Endothelial cell of umbilical vein (primary cell): ENCODE measurements around the gene SLC25A38. TPM values are rescaled to one million over a fixed set of nuclear protein-coding genes. Genes with fewer than 3 reads are reported as not detected.

ENCODE experiments used
- BruUV-seq: library from RNA; stranded (reverse); fragments of 400-500 nt; replicated peaks from 2 replicates; lab custom pipeline; 2021; lab: Mats Ljungman, UMichigan
- CTCF ChIA-PET: fragments of 300-600, 350-600 bp; sonication (Branson Sonifier 250); formaldehyde crosslinking; loops from one replicate; lab custom pipeline; 2021; ENCODE audit warnings: antibody characterized with exemption, inconsistent platforms; lab: Charles Lee
- POLR2A ChIA-PET: fragments of 300-600, 350-600 bp; sonication (Branson Sonifier 250); formaldehyde crosslinking; loops from one replicate; lab custom pipeline; 2021; ENCODE audit warnings: antibody characterized with exemption, inconsistent platforms; lab: Charles Lee
- DNase-seq: peaks from one replicate; pipeline ENCODE4 v3.0.0-alpha.2; 2011; ENCODE audit warnings: low read depth, low spot score
- FAIRE-seq: peaks from 2 replicates; lab custom pipeline; 2011; peaks lifted over from hg19 to GRCh38; lab: Jason Lieb, UNC
- H2AFZ ChIP-seq: 2 replicates; pipeline ENCODE4 v1.6.0; 2012; ENCODE audit warnings: low read depth, low read length, control low read depth, inconsistent platforms
- H3K27ac ChIP-seq: 2 replicates; pipeline ENCODE4 v1.5.1; 2011; ENCODE audit warnings: low read depth, mild to moderate bottlenecking, control low read depth, low read length, moderate library complexity; ENCODE audit not compliant: insufficient read depth
- H3K27me3 ChIP-seq, 2 experiments: 2 replicates each; pipeline versions ENCODE4 v1.6.0 to v1.6.1; 2011; ENCODE audit warnings: low read length in 2 of 2, mixed read lengths in 1 of 2; ENCODE audit not compliant: control insufficient read depth in 2 of 2, insufficient read depth in 2 of 2
- H3K36me3 ChIP-seq, 2 experiments: 2 replicates in 1 of 2; 3 replicates in 1 of 2; pipeline ENCODE4 v1.5.1; 2011; ENCODE audit warnings: low read length in 2 of 2, mild to moderate bottlenecking in 1 of 2, moderate library complexity in 1 of 2; ENCODE audit not compliant: control insufficient read depth in 2 of 2, insufficient read depth in 2 of 2; ENCODE audit errors: extremely low read depth in 1 of 2
- H3K4me1 ChIP-seq: 3 replicates; pipeline ENCODE4 v1.5.1; 2011; ENCODE audit warnings: mild to moderate bottlenecking, low read length; ENCODE audit not compliant: control insufficient read depth, insufficient read depth; ENCODE audit errors: extremely low read depth
- H3K4me2 ChIP-seq: 2 replicates; pipeline ENCODE4 v1.6.1; 2011; ENCODE audit warnings: low read length, control low read depth, mixed read lengths; ENCODE audit not compliant: insufficient read depth
- H3K4me3 ChIP-seq, 3 experiments: fragments of 200-600 bp in 1 of 3; sonication (generic), shearing (Covaris generic) in 1 of 3; replicated peaks in 1 of 3; 2 replicates each; pipeline ENCODE4 v1.5.1; 2011 to 2016; ENCODE audit warnings: control low read depth in 3 of 3, low read length in 3 of 3, mild to moderate bottlenecking in 2 of 3, inconsistent platforms in 1 of 3, low read depth in 1 of 3, moderate library complexity in 1 of 3; ENCODE audit not compliant: insufficient read depth in 1 of 3
- H3K79me2 ChIP-seq: 2 replicates; pipeline ENCODE4 v1.6.0; 2012; ENCODE audit warnings: low read length, inconsistent platforms; ENCODE audit not compliant: control insufficient read depth, insufficient read depth
- H3K9ac ChIP-seq: replicated peaks from 2 replicates; pipeline ENCODE3; 2011; ENCODE audit warnings: low read length, control low read depth; ENCODE audit not compliant: insufficient read depth; ENCODE audit errors: extremely low read depth
- H3K9me1 ChIP-seq: replicated peaks from 3 replicates; pipeline ENCODE4 v1.6.0; 2011; ENCODE audit warnings: mild to moderate bottlenecking, low read length; ENCODE audit not compliant: control insufficient read depth, insufficient read depth; ENCODE audit errors: extremely low read depth
- H3K9me3 ChIP-seq: replicated peaks from 2 replicates; pipeline ENCODE4 v1.5.1; 2012; ENCODE audit warnings: low read length, inconsistent platforms; ENCODE audit not compliant: control insufficient read depth, insufficient read depth
- H4K20me1 ChIP-seq: replicated peaks from 2 replicates; pipeline ENCODE3; 2011; ENCODE audit warnings: mild to moderate bottlenecking, low read length; ENCODE audit not compliant: control insufficient read depth, insufficient read depth; ENCODE audit errors: extremely low read depth
- EZH2 ChIP-seq: IDR thresholded peaks from 2 replicates; pipeline ENCODE4 v1.6.1; 2012; ENCODE audit warnings: borderline replicate concordance, low read depth, mild to moderate bottlenecking, moderate library complexity, low read length, inconsistent platforms; ENCODE audit not compliant: severe bottlenecking
- FOS ChIP-seq: IDR thresholded peaks from 2 replicates; pipeline ENCODE4 v1.6.1; 2011; ENCODE audit warnings: mild to moderate bottlenecking, low read length, moderate library complexity, borderline replicate concordance; ENCODE audit not compliant: insufficient read depth
- GATA2 ChIP-seq: IDR thresholded peaks from 2 replicates; pipeline ENCODE4 v1.7.0; 2011; ENCODE audit warnings: low read depth, mild to moderate bottlenecking, moderate library complexity, mixed read lengths, low read length; ENCODE audit not compliant: insufficient read length, insufficient read depth
- JUN ChIP-seq: IDR thresholded peaks from 2 replicates; pipeline ENCODE4 v1.6.1; 2011; ENCODE audit warnings: borderline replicate concordance, low read depth; ENCODE audit not compliant: insufficient read length, insufficient read depth
- MAX ChIP-seq: IDR thresholded peaks from 2 replicates; pipeline ENCODE4 v1.6.1; 2011; ENCODE audit not compliant: insufficient read depth, insufficient read length
- MYC ChIP-seq: IDR thresholded peaks from one replicate; pipeline ENCODE4 v1.6.1; 2011; ENCODE audit warnings: mild to moderate bottlenecking, low read depth, low read length
- POLR2A ChIP-seq: IDR thresholded peaks from 2 replicates; pipeline ENCODE4 v1.6.1; 2012; ENCODE audit warnings: low read depth, mild to moderate bottlenecking, control low read depth, low read length
- POLR2AphosphoS5 ChIP-seq: IDR thresholded peaks from 2 replicates; pipeline ENCODE4 v1.6.1; 2012; ENCODE audit warnings: low read depth, mild to moderate bottlenecking, control low read depth, low read length, moderate library complexity; ENCODE audit not compliant: insufficient read depth
- dilution Hi-C: fragments of 300-500 bp; cut with MboI; formaldehyde crosslinking; loops from one replicate; pipeline ENCODE4 v1.15.0; 2019; ENCODE audit warnings: low sequenced_read_pairs; ENCODE audit not compliant: extremely low pct_ligation_motif_present
- intact Hi-C: fragments of 100-400 bp; cut with micrococcal nuclease; formaldehyde crosslinking; loops from one replicate; pipeline ENCODE4 v1.10.0; 2022
- polyA plus RNA-seq, 4 experiments: library from polyadenylated mRNA; depleted of rRNA in 3 of 4; stranded (reverse) in 3 of 4; unstranded in 1 of 4; fragments of >200 nt; gene quantifications; 2 replicates each; pipeline versions ENCODE4 v1.2.1 to v1.2.3, GENCODE V29; 2011 to 2012; ENCODE audit warnings: missing spikeins in 1 of 4
- total RNA-seq: library from RNA; stranded (reverse); gene quantifications from 2 replicates; pipeline ENCODE4 v1.2.3, GENCODE V29; 2021
- TF ChIP-seq, protein P1 (sequence below), 2 donors: IDR thresholded peaks; 1 replicate in 1 of 2; 2 replicates in 1 of 2; pipeline ENCODE4 v1.5.1; 2011; ENCODE audit warnings: low read length in 2 of 2, mild to moderate bottlenecking in 2 of 2, moderate library complexity in 2 of 2, control low read depth in 1 of 2, inconsistent platforms in 1 of 2, low read depth in 1 of 2; ENCODE audit not compliant: insufficient read depth in 1 of 2; ENCODE audit errors: extremely low read depth in 1 of 2

Gene SLC25A38
- total and polyA plus RNA-seq, 2 donors (not counting 3 experiments of a cell fraction or from before 2014, with no cell fraction given): 20.0 to 31.1 TPM

- POLR2A ChIA-PET: no interaction called here
- H3K27ac ChIP-seq: no peak overlapping the region
- no TSS peak for BruUV-seq
- CTCF ChIA-PET: no interaction called here
- peaks cover 15% of the 10 kb centered on the region for H4K20me1 ChIP-seq
- H3K4me1 ChIP-seq: peaks cover 3% of the 10 kb centered on the region
- peaks cover 37% of the 10 kb centered on the region for H3K79me2 ChIP-seq
- H2AFZ ChIP-seq: no peak overlapping the region
- H3K9me1 ChIP-seq: no peaks in the 10 kb centered on the region
- H3K4me3 ChIP-seq: no peak overlapping the region
- dilution Hi-C loops: no loop called here
- no peaks in the 10 kb centered on the region for H3K27me3 ChIP-seq
- intact Hi-C loops: loop anchor here (10.0 kb wide), 1 partner anchor 1067 kb away; the partner anchor contains the start of gene RPL14
- TF ChIP-seq GATA2 (no peak), MYC (no peak)
- H3K9me3 ChIP-seq: no peaks in the 10 kb centered on the region
- DNase-seq: no peak
- FAIRE-seq: no peak
- H3K4me2 ChIP-seq: no peak overlapping the region
- H3K36me3 ChIP-seq: peaks cover 7 to 8% of the 10 kb centered on the region in 2 experiments
- H3K9ac ChIP-seq: no peak overlapping the region
These were observed 5.0 kb downstream of the SLC25A38 start for GRCh38 chr3:39388153-39388552.

- H3K9ac ChIP-seq: no peak overlapping the region
- no peaks in the 10 kb centered on the region for H3K9me3 ChIP-seq
- no peak overlapping the region for H3K4me3 ChIP-seq
- no peak overlapping the region for H2AFZ ChIP-seq
- H3K9me1 ChIP-seq: no peaks in the 10 kb centered on the region
- H4K20me1 ChIP-seq: peaks cover 15% of the 10 kb centered on the region
- dilution Hi-C loops: no loop called here
- intact Hi-C loops: loop anchor here (10.0 kb wide), 1 partner anchor 1066 kb away; the partner anchor contains the start of gene RPL14
- H3K4me2 ChIP-seq: no peak overlapping the region
- TF ChIP-seq FOS (no peak), MYC (no peak), MAX (no peak), GATA2 (no peak), POLR2A (no peak), JUN (no peak), EZH2 (no peak), POLR2AphosphoS5 (no peak)
- TF ChIP-seq, protein P1, sequence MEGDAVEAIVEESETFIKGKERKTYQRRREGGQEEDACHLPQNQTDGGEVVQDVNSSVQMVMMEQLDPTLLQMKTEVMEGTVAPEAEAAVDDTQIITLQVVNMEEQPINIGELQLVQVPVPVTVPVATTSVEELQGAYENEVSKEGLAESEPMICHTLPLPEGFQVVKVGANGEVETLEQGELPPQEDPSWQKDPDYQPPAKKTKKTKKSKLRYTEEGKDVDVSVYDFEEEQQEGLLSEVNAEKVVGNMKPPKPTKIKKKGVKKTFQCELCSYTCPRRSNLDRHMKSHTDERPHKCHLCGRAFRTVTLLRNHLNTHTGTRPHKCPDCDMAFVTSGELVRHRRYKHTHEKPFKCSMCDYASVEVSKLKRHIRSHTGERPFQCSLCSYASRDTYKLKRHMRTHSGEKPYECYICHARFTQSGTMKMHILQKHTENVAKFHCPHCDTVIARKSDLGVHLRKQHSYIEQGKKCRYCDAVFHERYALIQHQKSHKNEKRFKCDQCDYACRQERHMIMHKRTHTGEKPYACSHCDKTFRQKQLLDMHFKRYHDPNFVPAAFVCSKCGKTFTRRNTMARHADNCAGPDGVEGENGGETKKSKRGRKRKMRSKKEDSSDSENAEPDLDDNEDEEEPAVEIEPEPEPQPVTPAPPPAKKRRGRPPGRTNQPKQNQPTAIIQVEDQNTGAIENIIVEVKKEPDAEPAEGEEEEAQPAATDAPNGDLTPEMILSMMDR (IDR thresholded peaks at IDR 0.05; ENCODE audit: extremely low read depth in 1 of 2, insufficient read depth in 1 of 2, low read depth in 1 of 2, low read length in 2 of 2): no peak
- FAIRE-seq: no peak
- DNase-seq: no peak
- H3K27ac ChIP-seq: no peak overlapping the region
- CTCF ChIA-PET: no interaction called here
- H3K79me2 ChIP-seq: peaks cover 37% of the 10 kb centered on the region
- H3K4me1 ChIP-seq: peaks cover 3% of the 10 kb centered on the region
- POLR2A ChIA-PET: no interaction called here
- H3K27me3 ChIP-seq: no peaks in the 10 kb centered on the region
- peaks cover 7 to 10% of the 10 kb centered on the region in 2 experiments for H3K36me3 ChIP-seq
- BruUV-seq: no TSS peak
These were observed 5.6 kb downstream of the SLC25A38 start for GRCh38 chr3:39388741-39389248.
